Body of pancreas (tissue), 4 donors: ENCODE measurements around the gene HOXB5. TPM values are rescaled to one million over a fixed set of nuclear protein-coding genes. Genes with fewer than 3 reads are reported as not detected.
A peak's percentile ranks its signal among the peaks of the same experiment; 100 is the strongest.

Source experiments
- ATAC-seq: fragments of 150-250 bp; one replicate; pipeline ENCODE4 v1.9.1; 2016
- DNase-seq, 4 donors: peaks; one replicate each; pipeline ENCODE4 v3.0.0-alpha.2; 2019
- H3K27ac ChIP-seq, 4 donors: fragments of 200-600 bp; sonication (generic); 1 replicate in 3 of 4; 2 replicates in 1 of 4; pipeline versions ENCODE4 v1.5.1 to v1.6.1; 2016 to 2019; ENCODE audit warnings: mild to moderate bottlenecking in 1 of 4, mixed read lengths in 1 of 4, moderate library complexity in 1 of 4
- H3K27me3 ChIP-seq, 2 donors: fragments of 200-600 bp; sonication (generic); one replicate each; pipeline ENCODE4 v1.6.0; 2016; ENCODE audit warnings: mild to moderate bottlenecking in 1 of 2
- H3K36me3 ChIP-seq, 2 donors: fragments of 200-600 bp; sonication (generic); replicated peaks in 1 of 2; 2 replicates each; pipeline ENCODE4 v1.5.1; 2016; ENCODE audit warnings: low read depth in 2 of 2; ENCODE audit not compliant: insufficient read depth in 1 of 2
- H3K4me1 ChIP-seq: fragments of 200-600 bp; sonication (generic); one replicate; pipeline ENCODE4 v1.6.0; 2016
- H3K4me3 ChIP-seq, 2 donors: fragments of 200-600 bp; sonication (generic); 1 replicate in 1 of 2; 2 replicates in 1 of 2; pipeline ENCODE4 v1.5.1; 2016 to 2019
- H3K9me3 ChIP-seq, 3 donors: fragments of 200-600 bp; sonication (generic); 1 replicate in 2 of 3; 2 replicates in 1 of 3; pipeline ENCODE4 v1.5.1; 2016
- POLR2A ChIP-seq, 3 donors: fragments of 450-650 bp; IDR thresholded peaks; one replicate each; pipeline ENCODE4 v1.6.1; 2016; ENCODE audit warnings: antibody characterized with exemption in 3 of 3, mild to moderate bottlenecking in 2 of 3
- WGBS, 2 donors: methylation state at CpG; one replicate each; pipeline ENCODE4 v1.1.5; 2017; 5-methylcytosine and 5-hydroxymethylcytosine counted together
- intact Hi-C: fragments of 100-400 bp; cut with DNase I; formaldehyde crosslinking; loops from one replicate; pipeline ENCODE4 v1.15.1; 2023
- total RNA-seq, 2 donors: library from RNA; depleted of rRNA; stranded (reverse); fragments of >200 nt; gene quantifications; one replicate each; pipeline ENCODE4 v1.1.0, GENCODE V29; 2016
- TF ChIP-seq, protein P1 (sequence below), 7 experiments: fragments of 450-650 bp in 4 of 7; fragments of 200-600 bp in 3 of 7; sonication (generic) in 3 of 7; IDR thresholded peaks; one replicate each; pipeline ENCODE4 v1.5.1; 2016 to 2019; ENCODE audit warnings: antibody characterized with exemption in 7 of 7

The HOXB5 gene
- total RNA-seq, 2 donors from 2014 or later = 0.99 TPM; not detected in 1

GRCh38 chr17:48558057-48558830, 35.3 kb downstream of the HOXB5 start:
- Histone ChIP-seq H3K27me3 (peaks cover 0 to 20% of the 10 kb centered on the region in 2 donors), H3K4me3 (no peak overlapping the region), H3K27ac (peak overlapping the region in 1 of 4 donors; percentile 16), H3K9me3 (no peaks in the 10 kb centered on the region), H3K4me1 (peaks cover 22% of the 10 kb centered on the region), H3K36me3 (no peaks in the 10 kb centered on the region)
- intact Hi-C loops = no loop called here
- ATAC-seq (no peak), DNase-seq (no peak)
- TF ChIP-seq, protein P1, sequence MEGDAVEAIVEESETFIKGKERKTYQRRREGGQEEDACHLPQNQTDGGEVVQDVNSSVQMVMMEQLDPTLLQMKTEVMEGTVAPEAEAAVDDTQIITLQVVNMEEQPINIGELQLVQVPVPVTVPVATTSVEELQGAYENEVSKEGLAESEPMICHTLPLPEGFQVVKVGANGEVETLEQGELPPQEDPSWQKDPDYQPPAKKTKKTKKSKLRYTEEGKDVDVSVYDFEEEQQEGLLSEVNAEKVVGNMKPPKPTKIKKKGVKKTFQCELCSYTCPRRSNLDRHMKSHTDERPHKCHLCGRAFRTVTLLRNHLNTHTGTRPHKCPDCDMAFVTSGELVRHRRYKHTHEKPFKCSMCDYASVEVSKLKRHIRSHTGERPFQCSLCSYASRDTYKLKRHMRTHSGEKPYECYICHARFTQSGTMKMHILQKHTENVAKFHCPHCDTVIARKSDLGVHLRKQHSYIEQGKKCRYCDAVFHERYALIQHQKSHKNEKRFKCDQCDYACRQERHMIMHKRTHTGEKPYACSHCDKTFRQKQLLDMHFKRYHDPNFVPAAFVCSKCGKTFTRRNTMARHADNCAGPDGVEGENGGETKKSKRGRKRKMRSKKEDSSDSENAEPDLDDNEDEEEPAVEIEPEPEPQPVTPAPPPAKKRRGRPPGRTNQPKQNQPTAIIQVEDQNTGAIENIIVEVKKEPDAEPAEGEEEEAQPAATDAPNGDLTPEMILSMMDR (IDR thresholded peaks at IDR 0.05) = no peak
- TF ChIP-seq POLR2A (IDR thresholded peaks at IDR 0.05) = no peak
- 49 to 55% methylated on average over 13 of the region's 13 CpGs for WGBS, 2 donors

GRCh38 chr17:48556576-48557401, 36.8 kb downstream of the HOXB5 start:
- H3K9me3 ChIP-seq = no peaks in the 10 kb centered on the region
- intact Hi-C loops = no loop called here
- H3K27ac ChIP-seq = peak overlapping the region in 1 of 4 donors; percentile 11
- H3K27me3 ChIP-seq = peaks cover 0 to 21% of the 10 kb centered on the region in 2 donors
- DNase-seq (no peak), ATAC-seq (no peak)
- no peak overlapping the region for H3K4me3 ChIP-seq
- no peaks in the 10 kb centered on the region for H3K36me3 ChIP-seq
- TF ChIP-seq, protein P1 (IDR thresholded peaks at IDR 0.05) = no peak
- WGBS, 2 donors = 65 to 69% methylated on average over 7 of the region's 7 CpGs
- H3K4me1 ChIP-seq = peaks cover 14% of the 10 kb centered on the region

DNA sequence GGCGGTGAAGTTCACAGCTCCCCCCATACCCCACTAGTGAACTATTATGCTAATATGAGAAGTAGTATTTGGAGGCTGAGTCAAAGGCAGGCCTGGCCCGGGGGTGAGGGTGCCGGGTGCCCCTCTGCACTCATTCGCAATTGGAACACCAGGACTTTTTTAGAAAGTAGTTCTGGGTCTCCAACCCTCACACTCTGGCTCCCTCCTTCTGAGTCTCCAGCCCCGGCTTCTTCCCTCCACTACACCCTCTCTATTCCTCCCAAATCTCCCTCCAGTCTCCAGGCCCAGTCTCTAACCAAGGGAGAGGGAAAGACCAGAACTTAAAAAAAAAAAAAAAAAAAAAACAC, 37.4 kb downstream of the HOXB5 start:
- 72 to 82% methylated on average over 5 of the region's 5 CpGs for WGBS, 2 donors
- Histone ChIP-seq H3K4me1 (peaks cover 19% of the 10 kb centered on the region), H3K9me3 (no peaks in the 10 kb centered on the region), H3K27ac (no peak overlapping the region), H3K27me3 (peaks cover 0 to 21% of the 10 kb centered on the region in 2 donors), H3K4me3 (no peak overlapping the region), H3K36me3 (no peaks in the 10 kb centered on the region)
- ATAC-seq (no peak), DNase-seq (no peak)
- intact Hi-C loops = no loop called here
- TF ChIP-seq, protein P1 (IDR thresholded peaks at IDR 0.05) = no peak
- no peak for TF ChIP-seq POLR2A (IDR thresholded peaks at IDR 0.05)

GRCh38 chr17:48555258-48556228, 38.0 kb downstream of the HOXB5 start:
- no peak overlapping the region for H3K4me3 ChIP-seq
- no peaks in the 10 kb centered on the region for H3K9me3 ChIP-seq
- 11 to 20% methylated on average over 22 to 32 of the region's 36 CpGs for whole genome bisulfite sequencing, 2 donors
- peaks cover 26% of the 10 kb centered on the region for H3K4me1 ChIP-seq
- no peak for TF ChIP-seq POLR2A (IDR thresholded peaks at IDR 0.05)
- TF ChIP-seq, protein P1 (IDR thresholded peaks at IDR 0.05) = peak in 1 of 7 experiments; percentile 23
- intact Hi-C loops = no loop called here
- H3K27me3 ChIP-seq = peaks cover 0 to 25% of the 10 kb centered on the region in 2 donors
- H3K27ac ChIP-seq = peak overlapping the region in 2 of 4 donors; percentile 41 to 55
- no peak for DNase-seq
- H3K36me3 ChIP-seq = no peaks in the 10 kb centered on the region
- peak; percentile 24 for ATAC-seq
